ENCODE data around the gene DACH2. TPM values are rescaled to one million over a fixed set of nuclear protein-coding genes. Genes with fewer than 3 reads are reported as not detected.

DACH2 gene
- polyA plus RNA-seq, 3 donors = not detected

DNA sequence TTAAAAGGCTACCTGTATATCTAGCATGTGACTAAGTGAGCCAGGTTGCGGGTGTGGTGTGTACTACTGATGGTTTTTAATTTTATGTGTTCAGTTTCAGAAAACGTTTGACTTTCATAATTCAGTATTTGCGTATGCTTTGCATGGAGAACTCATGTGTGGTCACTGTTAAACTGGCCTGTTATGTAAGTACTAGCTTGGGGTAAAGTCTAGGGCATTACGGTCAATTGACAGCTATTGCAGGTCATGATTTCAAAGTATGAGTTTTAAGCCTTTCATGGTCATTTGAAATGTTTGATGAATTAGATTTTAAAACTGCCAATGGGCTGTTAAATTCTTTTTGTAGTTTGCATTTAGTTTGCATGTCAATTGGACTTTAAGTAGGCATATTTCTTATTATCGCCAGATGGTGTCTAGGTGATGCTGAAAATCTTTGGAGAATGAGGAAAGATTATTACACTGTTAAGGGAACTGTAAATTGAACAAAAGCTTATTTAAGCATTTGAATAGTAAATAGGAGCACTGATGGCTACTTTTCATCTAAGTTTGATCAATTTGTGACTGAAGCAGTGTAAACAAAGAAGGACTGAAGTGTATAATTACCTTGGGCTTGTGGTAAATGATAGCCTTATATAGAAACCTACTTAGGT, 563.4 kb downstream of the DACH2 start:
- H3K27me3 ChIP-seq (ENCODE audit: control insufficient read depth in 2 of 2, insufficient read depth in 2 of 2, low read length in 2 of 2) = no peaks in the 10 kb centered on the region
- no peak overlapping the region for H3K4me3 ChIP-seq (replicated peaks in 1 of 3; ENCODE audit: low read depth in 2 of 3, low read length in 3 of 3)
- no peaks in the 10 kb centered on the region for H3K36me3 Mint-ChIP-seq
- H4K20me1 ChIP-seq (ENCODE audit: insufficient read depth, low read length) = no peaks in the 10 kb centered on the region
- no peaks in the 10 kb centered on the region for H3K4me1 ChIP-seq (ENCODE audit: control insufficient read depth in 1 of 2, insufficient read depth in 2 of 2, low read length in 2 of 2)
- H3K4me3 Mint-ChIP-seq = no peak overlapping the region
- H3K4me2 ChIP-seq (replicated peaks; ENCODE audit: extremely low read depth, low read length, poor library complexity, severe bottlenecking) = no peak overlapping the region
- TF ChIP-seq, protein P1, sequence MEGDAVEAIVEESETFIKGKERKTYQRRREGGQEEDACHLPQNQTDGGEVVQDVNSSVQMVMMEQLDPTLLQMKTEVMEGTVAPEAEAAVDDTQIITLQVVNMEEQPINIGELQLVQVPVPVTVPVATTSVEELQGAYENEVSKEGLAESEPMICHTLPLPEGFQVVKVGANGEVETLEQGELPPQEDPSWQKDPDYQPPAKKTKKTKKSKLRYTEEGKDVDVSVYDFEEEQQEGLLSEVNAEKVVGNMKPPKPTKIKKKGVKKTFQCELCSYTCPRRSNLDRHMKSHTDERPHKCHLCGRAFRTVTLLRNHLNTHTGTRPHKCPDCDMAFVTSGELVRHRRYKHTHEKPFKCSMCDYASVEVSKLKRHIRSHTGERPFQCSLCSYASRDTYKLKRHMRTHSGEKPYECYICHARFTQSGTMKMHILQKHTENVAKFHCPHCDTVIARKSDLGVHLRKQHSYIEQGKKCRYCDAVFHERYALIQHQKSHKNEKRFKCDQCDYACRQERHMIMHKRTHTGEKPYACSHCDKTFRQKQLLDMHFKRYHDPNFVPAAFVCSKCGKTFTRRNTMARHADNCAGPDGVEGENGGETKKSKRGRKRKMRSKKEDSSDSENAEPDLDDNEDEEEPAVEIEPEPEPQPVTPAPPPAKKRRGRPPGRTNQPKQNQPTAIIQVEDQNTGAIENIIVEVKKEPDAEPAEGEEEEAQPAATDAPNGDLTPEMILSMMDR (IDR thresholded peaks at IDR 0.05) = no peak
- intact Hi-C loops (cut with micrococcal nuclease) = no loop called here
- no peak overlapping the region for H3K27ac Mint-ChIP-seq
- H3K79me2 ChIP-seq (ENCODE audit: insufficient read depth, low read length) = no peaks in the 10 kb centered on the region
- no peaks in the 10 kb centered on the region for H3K4me1 Mint-ChIP-seq
- no peak for DNase-seq
- no peaks in the 10 kb centered on the region for H3K36me3 ChIP-seq (replicated peaks in 1 of 2; ENCODE audit: control insufficient read depth in 1 of 2, insufficient read depth in 2 of 2, low read length in 2 of 2)
- WGBS (ENCODE audit: insufficient coverage) = 80% methylated on average over 3 of the region's 5 CpGs
- H3K9me3 ChIP-seq (replicated peaks in 1 of 2; ENCODE audit: control insufficient read depth in 1 of 2, insufficient read depth in 1 of 2, low read length in 2 of 2) = no peaks in the 10 kb centered on the region
- no peaks in the 10 kb centered on the region for H3K27me3 Mint-ChIP-seq (ENCODE audit: low read depth in 3 of 3)
- peaks cover 0 to 3% (median 0%) of the 10 kb centered on the region in 7 donors for H3K9me3 Mint-ChIP-seq
- H2AFZ ChIP-seq (ENCODE audit: insufficient read depth, low read depth, low read length, poor library complexity, severe bottlenecking) = no peak overlapping the region
- H3K27ac ChIP-seq (ENCODE audit: low read depth in 1 of 2, low read length in 2 of 2) = no peak overlapping the region
- no peak overlapping the region for H3K9ac ChIP-seq (ENCODE audit: insufficient read depth, low read length, poor library complexity, severe bottlenecking)

DNA sequence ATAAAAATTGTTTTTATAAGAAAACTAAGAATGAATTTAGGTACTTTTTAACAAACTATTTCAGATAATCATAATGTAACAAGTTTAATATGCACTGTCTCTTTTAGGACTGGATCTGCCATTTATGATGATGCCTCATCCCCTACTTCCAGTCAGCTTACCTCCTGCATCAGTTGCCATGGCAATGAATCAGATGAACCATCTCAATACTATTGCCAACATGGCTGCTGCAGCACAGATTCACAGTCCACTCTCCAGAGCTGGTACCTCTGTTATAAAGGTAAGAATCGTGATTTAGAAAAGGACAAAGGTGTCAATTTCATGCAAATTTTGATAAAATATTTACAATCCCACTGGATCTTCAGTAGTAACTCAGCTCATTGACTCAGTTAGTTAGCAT, 566.2 kb downstream of the DACH2 start:
- Mint-ChIP-seq H3K27me3 (ENCODE audit: low read depth in 3 of 3) (peaks cover 0 to 2% (median 0%) of the 10 kb centered on the region in 3 donors), H3K4me1 (no peaks in the 10 kb centered on the region), H3K9me3 (peaks cover 0 to 5% (median 0%) of the 10 kb centered on the region in 7 donors), H3K36me3 (no peaks in the 10 kb centered on the region), H3K4me3 (no peak overlapping the region), H3K27ac (no peak overlapping the region)
- H3K27me3 ChIP-seq (ENCODE audit: control insufficient read depth in 2 of 2, insufficient read depth in 2 of 2, low read length in 2 of 2) = no peaks in the 10 kb centered on the region
- no peak overlapping the region for H3K4me3 ChIP-seq (replicated peaks in 1 of 3; ENCODE audit: low read depth in 2 of 3, low read length in 3 of 3)
- H3K9ac ChIP-seq (ENCODE audit: insufficient read depth, low read length, poor library complexity, severe bottlenecking) = no peak overlapping the region
- no peaks in the 10 kb centered on the region for H3K36me3 ChIP-seq (replicated peaks in 1 of 2; ENCODE audit: control insufficient read depth in 1 of 2, insufficient read depth in 2 of 2, low read length in 2 of 2)
- TF ChIP-seq, protein P1 (IDR thresholded peaks at IDR 0.05) = no peak
- H3K4me1 ChIP-seq (ENCODE audit: control insufficient read depth in 1 of 2, insufficient read depth in 2 of 2, low read length in 2 of 2) = no peaks in the 10 kb centered on the region
- no peaks in the 10 kb centered on the region for H3K9me3 ChIP-seq (replicated peaks in 1 of 2; ENCODE audit: control insufficient read depth in 1 of 2, insufficient read depth in 1 of 2, low read length in 2 of 2)
- H2AFZ ChIP-seq (ENCODE audit: insufficient read depth, low read depth, low read length, poor library complexity, severe bottlenecking) = no peak overlapping the region
- no peak overlapping the region for H3K27ac ChIP-seq (ENCODE audit: low read depth in 1 of 2, low read length in 2 of 2)
- no peak overlapping the region for H3K4me2 ChIP-seq (replicated peaks; ENCODE audit: extremely low read depth, low read length, poor library complexity, severe bottlenecking)
- WGBS (ENCODE audit: insufficient coverage) = no CpG with 5 or more reads among the region's 1 CpG
- no peak for DNase-seq
- intact Hi-C loops (cut with micrococcal nuclease) = no loop called here
- H3K79me2 ChIP-seq (ENCODE audit: insufficient read depth, low read length) = no peaks in the 10 kb centered on the region
- H4K20me1 ChIP-seq (ENCODE audit: insufficient read depth, low read length) = no peaks in the 10 kb centered on the region

All from CD14-positive monocyte (primary cell).